D721Med (cell line): Measurements from ENCODE around the gene VHLL.

Experiments
- DNase-seq: peaks from one replicate; pipeline ENCODE4 v3.0.0; 2011; ENCODE audit warnings: low spot score; ENCODE audit not compliant: insufficient read length
- FAIRE-seq: peaks from 2 replicates; lab custom pipeline; 2011; peaks lifted over from hg19 to GRCh38; lab: Jason Lieb, UNC
- TF ChIP-seq, protein P1 (sequence below): IDR thresholded peaks from 2 replicates; pipeline ENCODE4 v1.5.1; 2012; ENCODE audit warnings: mild to moderate bottlenecking, control low read depth; ENCODE audit not compliant: insufficient read depth; ENCODE audit errors: missing control alignments

The VHLL gene

DNA sequence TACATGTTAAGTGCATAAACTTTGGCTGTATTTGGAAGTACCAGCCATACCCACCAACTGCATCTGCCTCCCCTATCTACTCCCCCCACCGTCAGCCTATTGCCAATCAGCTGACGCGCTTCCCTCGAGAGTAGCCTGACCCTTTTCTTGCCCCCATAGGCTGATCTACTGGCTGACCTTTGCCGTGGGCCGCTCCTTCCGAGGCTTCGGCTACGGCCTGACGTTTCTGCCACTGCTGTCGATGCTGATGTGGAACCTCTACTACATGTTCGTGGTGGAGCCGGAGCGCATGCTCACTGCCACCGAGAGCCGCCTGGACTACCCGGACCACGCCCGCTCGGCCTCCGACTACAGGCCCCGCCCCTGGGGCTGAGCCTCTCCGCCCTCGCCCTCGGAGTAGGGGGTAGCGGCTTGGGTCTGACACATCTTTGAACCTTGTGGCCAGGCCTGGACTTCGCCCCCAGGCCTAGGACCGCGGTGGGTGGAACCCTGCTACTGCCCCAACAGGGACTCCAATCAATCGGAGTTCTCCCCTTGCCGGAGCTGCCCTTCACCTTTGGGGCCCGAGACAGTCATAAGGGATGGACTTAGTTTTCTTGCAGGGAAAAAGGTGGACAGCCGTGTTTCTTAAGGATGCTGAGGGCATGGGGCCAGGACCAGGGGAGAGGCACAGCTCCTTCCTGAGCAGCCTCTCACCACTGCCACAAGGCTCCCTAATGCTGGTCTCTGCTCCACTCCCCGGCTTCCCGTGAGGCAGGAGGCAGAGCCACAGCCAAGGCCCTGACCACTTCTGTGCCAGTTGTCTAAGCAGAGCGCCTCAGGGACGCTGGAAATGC, 7.7 kb downstream of the VHLL start:
- FAIRE-seq, result no peak
- peak; percentile 87 for DNase-seq
- TF ChIP-seq, protein P1, sequence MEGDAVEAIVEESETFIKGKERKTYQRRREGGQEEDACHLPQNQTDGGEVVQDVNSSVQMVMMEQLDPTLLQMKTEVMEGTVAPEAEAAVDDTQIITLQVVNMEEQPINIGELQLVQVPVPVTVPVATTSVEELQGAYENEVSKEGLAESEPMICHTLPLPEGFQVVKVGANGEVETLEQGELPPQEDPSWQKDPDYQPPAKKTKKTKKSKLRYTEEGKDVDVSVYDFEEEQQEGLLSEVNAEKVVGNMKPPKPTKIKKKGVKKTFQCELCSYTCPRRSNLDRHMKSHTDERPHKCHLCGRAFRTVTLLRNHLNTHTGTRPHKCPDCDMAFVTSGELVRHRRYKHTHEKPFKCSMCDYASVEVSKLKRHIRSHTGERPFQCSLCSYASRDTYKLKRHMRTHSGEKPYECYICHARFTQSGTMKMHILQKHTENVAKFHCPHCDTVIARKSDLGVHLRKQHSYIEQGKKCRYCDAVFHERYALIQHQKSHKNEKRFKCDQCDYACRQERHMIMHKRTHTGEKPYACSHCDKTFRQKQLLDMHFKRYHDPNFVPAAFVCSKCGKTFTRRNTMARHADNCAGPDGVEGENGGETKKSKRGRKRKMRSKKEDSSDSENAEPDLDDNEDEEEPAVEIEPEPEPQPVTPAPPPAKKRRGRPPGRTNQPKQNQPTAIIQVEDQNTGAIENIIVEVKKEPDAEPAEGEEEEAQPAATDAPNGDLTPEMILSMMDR, result no peak

DNA sequence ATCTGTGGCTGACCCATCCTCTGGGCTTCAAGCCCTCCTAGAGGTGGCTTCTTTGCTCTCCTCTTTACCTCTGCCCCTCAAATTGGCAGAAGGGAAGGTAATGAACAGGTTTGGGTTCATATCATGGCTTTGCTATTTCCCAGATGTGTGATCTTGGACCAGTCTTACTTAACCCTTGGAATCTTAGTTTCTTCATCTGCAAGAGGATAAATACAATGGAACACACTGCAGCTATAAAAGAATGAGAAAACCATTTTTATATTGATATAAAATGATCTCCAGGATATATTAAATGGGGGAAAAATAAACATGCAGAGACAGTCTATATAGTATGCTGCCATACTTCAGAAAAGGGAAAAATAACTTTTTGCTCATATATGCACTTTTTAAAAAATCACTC, 9.2 kb downstream of the VHLL start:
- FAIRE-seq (no peak), DNase-seq (no peak)
- TF ChIP-seq, protein P1, result no peak

DNA sequence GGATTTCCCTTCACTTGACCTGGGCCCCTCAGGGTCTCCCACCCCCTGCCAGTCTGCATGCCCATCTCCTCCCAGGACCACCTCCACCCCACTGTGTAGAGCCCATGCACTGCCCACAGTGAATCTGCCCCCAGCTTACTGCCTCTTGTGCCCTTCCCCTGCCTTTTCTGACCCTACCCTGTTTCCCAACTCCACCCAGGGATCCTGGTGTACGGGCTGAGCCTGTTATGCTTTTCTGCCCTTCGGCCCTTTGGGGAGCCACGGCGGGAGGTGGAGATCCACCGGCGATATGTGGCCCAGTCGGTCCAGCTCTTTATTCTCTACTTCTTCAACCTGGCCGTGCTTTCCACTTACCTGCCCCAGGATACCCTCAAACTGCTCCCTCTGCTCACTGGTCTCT, 13.0 kb downstream of the VHLL start:
- TF ChIP-seq, protein P1, result no peak
- no peak for FAIRE-seq
- no peak for DNase-seq

DNA sequence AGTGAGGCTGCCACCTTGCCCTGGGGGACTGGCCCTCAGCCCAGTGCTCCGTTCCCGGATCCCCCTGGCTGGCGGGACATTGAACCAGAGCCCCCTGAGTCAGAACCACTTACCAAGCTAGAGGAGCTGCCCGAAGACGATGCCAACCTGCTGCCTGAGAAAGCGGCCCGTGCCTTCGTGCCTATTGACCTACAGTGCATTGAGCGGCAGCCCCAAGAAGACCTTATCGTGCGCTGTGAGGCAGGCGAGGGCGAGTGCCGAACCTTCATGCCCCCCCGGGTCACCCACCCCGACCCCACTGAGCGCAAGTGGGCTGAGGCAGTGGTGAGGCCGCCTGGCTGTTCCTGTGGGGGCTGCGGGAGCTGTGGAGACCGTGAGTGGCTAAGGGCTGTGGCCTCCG, 13.7 kb downstream of the VHLL start:
- FAIRE-seq (no peak), DNase-seq (no peak)
- TF ChIP-seq, protein P1, result no peak

DNA sequence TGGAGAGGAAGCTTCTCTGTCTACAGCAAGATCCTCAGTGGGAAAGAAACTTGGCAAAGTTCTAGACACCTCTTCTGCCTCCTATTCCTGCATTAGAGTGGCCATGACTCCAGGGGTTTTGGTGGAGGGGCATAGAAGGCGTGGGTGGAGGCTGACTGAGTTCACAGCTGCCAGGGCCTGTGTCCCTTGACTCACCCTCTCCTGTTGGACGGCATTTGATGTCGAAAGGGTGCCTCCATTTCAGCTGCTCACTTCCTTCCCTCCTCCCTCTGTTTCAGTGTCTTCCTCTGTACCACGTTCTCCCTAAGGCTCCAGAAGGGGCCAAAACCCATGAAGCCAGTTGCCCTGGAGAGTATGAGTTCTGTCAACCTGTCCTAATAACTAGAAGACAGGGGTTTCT, 14.3 kb downstream of the VHLL start:
- TF ChIP-seq, protein P1, result no peak
- FAIRE-seq (no peak), DNase-seq (no peak)

DNA sequence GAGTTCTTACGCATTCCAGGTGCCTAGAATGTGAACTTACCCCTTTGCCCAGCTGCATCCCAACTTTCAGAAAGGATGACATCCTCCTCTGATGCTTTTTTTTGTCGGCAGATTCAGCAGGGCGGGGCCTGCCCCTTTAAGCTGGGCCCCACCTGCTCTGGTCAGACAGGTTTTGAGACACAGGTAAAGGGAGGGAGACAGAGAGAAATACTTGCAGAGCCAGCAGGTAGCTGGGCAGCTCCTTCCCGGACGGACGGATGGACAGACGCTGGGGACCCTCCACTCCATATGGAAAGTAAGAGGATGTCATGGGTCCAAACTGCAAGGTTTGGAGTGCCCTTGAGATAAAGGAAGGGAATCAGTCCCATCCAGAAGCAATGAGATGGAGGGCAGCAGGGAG, 15.0 kb downstream of the VHLL start, which contains the start of gene TMEM79:
Gene TMEM79 (plus strand): TSS at position 214 of the 400 bp plus-strand sequence. CDS start 902 bp downstream, outside the sequence.
- DNase-seq (no peak), FAIRE-seq (no peak)
- TF ChIP-seq, protein P1, result no peak

DNA sequence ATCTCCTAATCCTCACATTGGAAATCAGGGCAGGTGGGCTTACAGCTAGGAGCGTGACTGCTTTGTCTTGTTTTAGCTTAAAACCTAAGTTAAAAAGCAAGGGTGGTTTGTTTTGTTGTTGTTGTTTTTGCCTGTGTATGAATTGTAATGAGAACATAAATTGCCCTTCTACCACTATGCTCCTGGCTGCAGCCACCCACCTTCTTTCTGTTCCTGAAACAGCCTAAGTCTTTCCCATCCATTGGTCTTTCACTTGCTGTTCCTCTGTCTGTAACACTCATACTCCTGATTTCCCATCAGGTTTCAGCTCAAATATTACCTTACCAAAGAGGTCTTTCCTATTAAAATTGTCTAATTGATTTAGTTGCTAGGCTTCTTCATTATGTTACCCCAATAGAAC, 15.6 kb downstream of the VHLL start:
- FAIRE-seq, result no peak
- DNase-seq, result no peak
- TF ChIP-seq, protein P1, result no peak
